GM21528 (cell line): Measurements from ENCODE around the gene GPR78.
"Not testable (repeated sequence)": the region's sequence is repeated elsewhere in the genome, so short reads cannot be mapped to it uniquely, and the experiment has no call there.

Experiments
- ATAC-seq: cut with Tn5 transposase; IDR thresholded peaks from one replicate; pipeline ENCODE4 v1.9.1; 2021; ENCODE audit warnings: mild to moderate bottlenecking, moderate library complexity; ENCODE audit not compliant: unreplicated experiment, low FRiP score

Gene GPR78

GRCh38 chr4:8559524-8560264, 20.5 kb upstream of the GPR78 start:
- ATAC-seq = no peak

GRCh38 chr4:8560265-8561047, 19.7 kb upstream of the GPR78 start:
- no peak for ATAC-seq

- ATAC-seq = no peak
These were observed 15.6 kb upstream of the GPR78 start for GRCh38 chr4:8564595-8564994.

- no peak for ATAC-seq
These were observed 12.0 kb upstream of the GPR78 start for GRCh38 chr4:8568068-8568668.

- ATAC-seq = no peak
These were observed 10.0 kb upstream of the GPR78 start for GRCh38 chr4:8570201-8570600.

- no peak for ATAC-seq
These were observed 8.2 kb upstream of the GPR78 start for GRCh38 chr4:8571702-8572685.

- no peak for ATAC-seq
These were observed 6.9 kb upstream of the GPR78 start for GRCh38 chr4:8573266-8573665.

- ATAC-seq = no peak
These were observed 5.3 kb upstream of the GPR78 start for GRCh38 chr4:8574796-8575370.

- no peak for ATAC-seq
These were observed 4.7 kb upstream of the GPR78 start for GRCh38 chr4:8575457-8575856.

GRCh38 chr4:8576591-8576990, 3.6 kb upstream of the GPR78 start:
- ATAC-seq = not testable (repeated sequence)

- ATAC-seq = no peak
These were observed 3.1 kb upstream of the GPR78 start for GRCh38 chr4:8577046-8577445.

- no peak for ATAC-seq
These were observed 2.2 kb upstream of the GPR78 start for GRCh38 chr4:8577972-8578371.

GRCh38 chr4:8578717-8579116, 1.5 kb upstream of the GPR78 start:
- ATAC-seq = no peak

GRCh38 chr4:8579526-8580320, 469 bp upstream of the GPR78 start:
- no peak for ATAC-seq

- ATAC-seq = no peak
These were observed 1.1 kb downstream of the GPR78 start for GRCh38 chr4:8581094-8581861.

GRCh38 chr4:8582016-8582415, 1.8 kb downstream of the GPR78 start:
- no peak for ATAC-seq

GRCh38 chr4:8582436-8582835, 2.2 kb downstream of the GPR78 start:
- ATAC-seq = no peak

GRCh38 chr4:8582941-8583654, 2.9 kb downstream of the GPR78 start:
- no peak for ATAC-seq
